HG03280 (cell line): ENCODE measurements around the gene ADARB2.
"Not testable (repeated sequence)": the region's sequence is repeated elsewhere in the genome, so short reads cannot be mapped to it uniquely, and the experiment has no call there.

Experiments used
- ATAC-seq: cut with Tn5 transposase; IDR thresholded peaks from one replicate; pipeline ENCODE4 v1.9.1; 2021; ENCODE audit warnings: mild to moderate bottlenecking, moderate library complexity; ENCODE audit not compliant: unreplicated experiment

ADARB2 gene

DNA sequence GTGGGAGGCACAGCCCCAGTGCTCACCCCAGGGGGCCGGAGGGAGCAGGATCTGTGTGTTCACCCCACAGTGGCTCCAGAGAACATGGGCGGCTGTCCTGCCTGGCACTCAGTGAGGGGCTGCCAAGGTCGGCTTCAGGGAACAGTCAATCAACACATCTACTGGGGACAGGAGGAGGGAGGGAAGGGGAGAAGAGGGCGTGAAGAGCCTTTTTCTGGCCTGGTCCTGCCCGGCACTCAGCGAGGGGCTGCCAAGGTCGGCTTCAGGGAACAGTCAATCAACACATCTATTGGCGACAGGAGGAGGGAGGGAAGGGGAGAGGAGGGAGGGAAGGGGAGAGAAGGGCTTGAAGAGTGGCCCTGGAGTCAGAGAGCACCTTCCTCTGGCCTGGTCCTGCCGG is 184.9 kb downstream of the ADARB2 start:
- ATAC-seq: no peak

DNA sequence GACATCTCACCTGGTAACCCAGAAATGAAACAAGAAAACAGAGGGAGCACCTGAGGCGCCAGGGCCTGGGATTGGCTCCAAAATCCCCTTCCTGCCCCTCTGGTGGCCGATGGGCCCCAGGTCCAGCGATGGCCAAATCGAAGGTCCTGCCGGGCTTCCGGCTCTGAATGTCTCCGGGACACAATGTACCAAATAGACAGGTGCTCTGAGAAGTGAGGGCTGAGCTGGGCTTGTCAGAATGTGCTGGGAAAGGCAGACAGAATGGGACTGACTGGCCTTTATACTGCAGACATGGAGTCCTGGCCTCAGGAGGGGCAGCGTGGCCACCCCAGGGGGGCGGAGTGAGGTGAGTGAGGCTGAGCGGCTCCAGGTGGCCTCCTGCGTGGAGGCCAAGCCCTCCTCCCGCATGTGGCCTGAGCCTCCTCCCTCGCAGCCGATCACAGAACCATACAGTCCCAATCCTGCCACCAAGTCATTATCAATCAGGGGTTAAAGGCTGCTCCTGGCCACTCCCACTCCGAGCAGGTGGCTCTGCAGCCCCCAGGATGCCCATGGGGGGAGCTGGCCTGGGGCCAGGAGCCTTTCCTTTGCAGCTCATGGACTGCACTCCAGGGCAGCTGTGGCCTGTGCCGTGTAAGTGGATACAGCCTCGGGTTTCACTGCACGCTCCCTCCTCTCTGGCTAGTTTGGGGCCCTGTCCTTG is 185.5 kb downstream of the ADARB2 start:
- no peak for ATAC-seq

DNA sequence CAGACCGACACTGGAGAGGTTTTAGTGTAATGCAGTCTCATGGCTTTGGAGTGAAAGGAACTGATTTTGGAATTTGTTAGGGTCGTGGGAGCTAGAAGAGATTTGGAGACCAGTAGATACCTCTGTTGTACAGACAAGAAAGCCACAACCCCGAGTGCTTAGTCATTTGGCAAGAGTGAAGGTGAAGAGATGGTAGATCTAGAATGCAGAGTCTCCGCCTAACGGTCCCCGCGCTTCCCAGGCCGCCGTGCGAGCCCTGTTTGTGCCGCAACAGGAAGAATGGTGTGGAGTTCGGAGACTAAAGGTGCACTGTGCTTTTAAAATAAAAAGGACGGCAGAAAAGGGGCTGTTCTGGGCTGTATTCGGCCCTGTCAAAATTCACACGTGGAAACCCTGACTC is 186.7 kb downstream of the ADARB2 start:
- ATAC-seq: no peak

DNA sequence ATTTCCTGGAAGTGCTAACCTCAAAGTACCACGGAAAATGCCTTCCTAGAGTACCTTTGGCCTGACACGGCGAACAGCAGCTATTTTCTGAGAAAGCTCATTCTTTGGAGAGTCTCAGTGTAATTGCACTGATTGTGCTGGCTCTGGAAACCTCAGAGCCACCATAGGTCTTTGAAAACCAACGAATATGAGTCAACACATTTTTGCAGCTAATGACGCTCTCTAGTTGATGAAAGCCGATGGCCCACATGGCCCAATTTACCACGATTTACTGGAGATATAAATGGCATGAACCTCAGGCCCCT is 187.1 kb downstream of the ADARB2 start:
- ATAC-seq: no peak

DNA sequence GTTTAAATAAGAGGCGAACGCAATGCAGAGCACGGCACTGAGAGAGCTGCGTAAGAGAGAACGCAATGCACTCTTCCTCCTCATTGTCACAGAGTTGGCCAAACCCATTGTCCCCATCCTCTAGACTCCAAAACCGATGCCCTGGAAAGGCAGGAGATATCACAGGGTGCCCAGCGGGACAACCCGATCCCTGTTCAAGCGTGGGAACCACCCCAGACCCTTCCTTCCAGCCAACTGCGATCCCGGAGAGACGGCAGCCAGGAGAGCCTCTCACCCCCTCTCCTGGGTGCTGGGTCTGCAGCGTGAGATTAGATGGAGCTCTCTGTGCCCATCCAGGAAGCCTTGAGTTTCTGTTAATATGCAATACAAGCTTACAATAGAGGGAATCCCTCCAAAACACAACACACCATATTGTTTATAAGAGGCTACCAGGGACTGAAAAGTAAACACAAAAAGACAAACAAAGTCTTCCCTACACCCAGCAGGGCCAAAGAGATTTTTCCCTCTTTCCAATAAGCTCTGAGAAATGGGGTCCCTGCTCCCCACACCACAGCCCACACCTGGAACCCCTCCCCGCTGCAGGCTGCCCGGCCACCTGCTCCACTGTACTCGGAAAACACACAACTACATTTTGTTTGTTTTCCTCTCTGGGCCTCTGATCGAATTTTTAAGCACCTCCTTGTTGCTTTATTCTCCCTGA is 187.6 kb downstream of the ADARB2 start:
- ATAC-seq: no peak

DNA sequence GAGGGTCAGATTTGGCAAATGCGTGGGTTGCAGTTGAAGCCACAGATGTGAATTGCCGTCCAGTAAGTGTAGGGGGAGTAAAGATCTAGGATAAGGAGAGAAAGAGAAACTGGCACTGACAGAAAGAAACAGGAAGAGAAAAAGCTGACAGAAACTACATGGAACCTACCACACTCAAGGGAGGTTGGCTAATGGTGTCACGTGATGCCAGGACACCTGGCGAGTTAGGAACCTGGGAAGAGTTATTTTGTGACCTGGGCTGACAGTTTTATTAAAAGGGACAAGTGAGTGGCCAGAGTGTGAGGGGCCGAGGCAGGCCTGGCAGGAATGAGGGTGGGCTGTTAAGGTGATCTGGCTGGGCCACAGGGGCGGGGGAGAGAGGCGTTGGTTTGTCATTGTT is 188.7 kb downstream of the ADARB2 start:
- ATAC-seq: peak; percentile 47

DNA sequence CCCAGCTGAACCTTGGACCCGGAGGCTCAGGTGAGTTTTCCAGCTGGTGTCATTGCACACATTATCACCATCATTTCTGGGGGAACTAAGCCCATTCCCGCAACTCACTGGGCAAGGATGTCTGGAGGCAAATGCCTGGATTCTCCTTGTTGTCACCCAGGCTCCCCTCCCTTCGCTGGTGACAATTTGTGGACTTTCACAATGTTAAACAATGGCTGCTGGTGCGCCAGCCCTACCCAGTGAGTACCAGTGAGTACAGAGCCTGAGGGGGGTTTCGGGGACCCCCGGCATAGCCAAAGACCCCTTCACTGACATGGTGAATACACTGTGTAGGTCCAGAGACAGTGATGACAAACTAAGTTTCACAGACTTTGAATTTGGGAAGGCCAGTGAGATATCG is 189.2 kb downstream of the ADARB2 start:
- ATAC-seq: no peak

DNA sequence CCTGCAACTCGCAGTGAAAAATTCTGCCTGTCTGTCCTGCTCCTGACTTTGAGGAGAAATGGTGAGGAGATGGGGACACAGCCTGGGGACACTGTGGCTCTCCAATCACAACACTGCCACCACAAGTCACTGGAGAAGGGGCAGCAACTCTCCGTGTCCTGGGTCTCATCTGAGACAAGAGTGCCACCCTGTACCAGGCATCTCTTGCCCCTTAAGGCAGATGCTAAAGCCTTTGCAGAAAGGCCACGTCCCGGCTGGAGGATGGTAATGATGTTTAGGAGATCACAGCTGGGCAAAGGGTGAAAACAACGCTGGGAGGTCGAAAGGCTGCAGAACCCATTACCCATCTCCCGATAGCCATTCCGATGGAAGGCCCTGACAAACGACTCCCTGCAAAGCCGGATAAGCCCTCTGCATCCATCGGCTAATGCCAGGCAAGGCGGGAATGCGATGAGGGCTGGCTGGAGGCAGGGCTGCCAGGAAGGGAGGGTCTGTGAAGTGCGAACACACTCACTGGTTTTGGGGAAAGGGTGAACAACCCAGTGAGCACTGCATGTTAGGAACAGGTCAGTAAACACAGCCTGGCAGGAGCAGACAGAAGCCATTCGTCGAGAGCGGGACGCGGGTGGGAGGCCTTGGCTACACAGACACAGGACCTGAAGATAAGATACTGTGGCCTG is 190.8 kb downstream of the ADARB2 start:
- no peak for ATAC-seq

DNA sequence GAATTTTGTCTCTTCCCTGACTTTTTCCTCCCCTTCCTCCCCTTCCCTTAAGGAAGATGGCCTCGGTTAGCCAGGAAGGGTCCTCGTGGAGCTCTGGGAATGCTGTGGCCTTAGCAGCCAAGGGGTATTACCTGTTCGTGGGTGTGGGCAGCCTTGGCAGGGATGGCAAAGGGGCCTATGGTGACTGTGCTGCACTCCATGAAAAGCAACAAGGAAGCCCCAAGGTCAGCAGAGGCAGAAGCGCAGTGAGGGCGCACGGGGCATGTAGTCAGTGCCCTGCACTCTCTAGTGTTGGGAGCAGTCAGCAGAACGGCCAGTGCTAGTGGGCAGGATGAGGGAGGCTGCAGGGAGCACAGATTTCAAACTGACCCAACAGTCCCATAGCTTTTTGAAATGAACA is 191.8 kb downstream of the ADARB2 start:
- no peak for ATAC-seq

DNA sequence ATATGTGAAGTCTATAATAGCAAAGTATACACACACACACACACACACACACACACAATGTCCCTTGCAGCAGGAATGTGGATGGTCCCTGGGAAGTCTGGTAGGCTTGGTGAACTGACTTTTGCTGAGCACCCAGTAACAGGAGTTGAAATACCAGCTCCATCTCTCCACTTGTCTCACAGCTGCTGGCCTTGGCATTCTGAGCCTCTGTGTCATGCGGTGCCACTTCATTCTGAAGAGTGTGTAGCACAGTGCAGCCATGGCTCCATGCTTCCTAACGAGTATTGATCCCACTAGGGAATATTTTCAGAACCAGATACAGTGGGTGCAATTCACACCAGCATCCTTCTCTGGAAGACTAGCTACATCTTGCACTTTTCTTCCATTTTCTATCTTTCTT is 192.4 kb downstream of the ADARB2 start:
- no peak for ATAC-seq

DNA sequence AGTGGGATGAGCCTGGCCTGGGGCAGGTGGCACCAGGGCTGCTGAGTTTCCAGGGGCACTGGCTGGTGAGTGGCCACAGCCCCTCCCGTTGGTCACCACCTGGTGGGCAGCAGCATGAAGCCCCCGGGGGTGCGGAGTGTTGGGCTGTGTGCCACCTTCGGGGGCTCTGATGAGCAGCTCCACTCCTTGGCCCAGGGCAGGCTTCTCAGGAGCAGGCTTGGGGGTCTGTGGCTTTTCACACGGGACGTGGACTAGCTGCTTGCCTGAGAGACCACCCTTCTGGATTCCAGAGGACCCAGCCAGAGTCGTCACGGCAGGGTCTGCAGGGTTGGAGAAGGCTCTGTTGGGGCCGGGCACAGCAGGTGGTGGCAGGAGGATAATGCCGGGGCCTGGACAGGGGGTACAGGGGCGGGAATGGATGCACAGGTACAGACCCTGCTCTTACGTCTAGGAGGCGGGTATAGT is 193.1 kb downstream of the ADARB2 start:
- no peak for ATAC-seq

DNA sequence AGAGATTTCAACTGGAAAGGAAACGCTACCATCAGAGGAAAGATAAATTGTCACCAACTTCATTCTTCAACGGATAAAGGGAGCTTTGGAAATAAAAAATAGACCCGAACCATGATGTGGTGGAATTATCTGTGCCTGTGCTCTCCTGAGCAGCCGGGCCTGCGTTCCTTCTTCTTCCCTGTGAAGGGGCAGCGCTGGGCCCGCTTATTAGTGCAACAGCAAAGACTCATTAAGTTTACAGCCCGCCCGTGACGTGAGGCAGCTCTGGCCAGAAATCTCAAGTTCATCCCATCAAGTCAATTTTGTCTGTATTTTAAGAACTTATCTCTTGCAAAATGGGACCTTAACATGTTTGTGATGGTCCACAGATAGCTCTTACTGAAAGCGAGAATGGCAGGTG is 193.7 kb downstream of the ADARB2 start:
- no peak for ATAC-seq

DNA sequence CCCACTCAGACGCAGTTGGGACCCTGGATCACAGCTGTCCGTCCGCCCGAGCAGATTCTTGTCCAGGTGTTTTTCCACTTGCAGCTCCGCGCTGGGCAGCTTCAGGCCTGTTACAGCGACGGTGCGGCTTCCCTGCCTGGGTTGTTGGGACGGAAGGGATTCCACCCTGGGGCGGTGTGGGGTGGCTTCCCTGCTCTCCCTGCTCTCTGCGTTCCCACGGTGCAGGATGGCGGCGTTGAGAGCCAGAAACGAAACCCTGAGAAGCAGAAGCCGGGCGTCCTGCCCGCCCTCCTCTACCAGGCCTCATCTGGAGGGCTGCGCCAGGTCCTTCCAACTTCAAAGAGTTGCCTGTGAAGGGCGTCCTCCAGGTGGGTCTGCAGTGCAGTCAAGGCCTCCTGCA is 194.4 kb downstream of the ADARB2 start:
- no peak for ATAC-seq

DNA sequence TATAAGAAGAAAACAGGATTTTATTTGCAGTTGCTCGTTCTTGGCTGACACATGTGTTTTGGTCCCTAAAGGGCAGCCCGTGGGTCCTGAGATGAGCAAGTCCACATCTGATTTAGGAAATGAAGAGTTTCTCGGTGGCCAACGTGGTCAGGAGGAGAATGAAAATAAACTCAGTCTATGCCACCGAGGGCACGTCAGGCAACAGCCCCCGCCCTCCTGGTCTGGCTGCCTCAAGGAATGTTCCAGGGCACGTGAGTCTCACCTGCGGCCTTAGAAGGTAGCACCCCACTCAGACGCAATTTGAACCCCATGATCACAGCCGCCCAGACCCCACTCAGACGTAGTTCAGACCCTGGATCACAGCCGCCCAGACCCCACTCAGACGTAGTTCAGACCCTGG is 197.2 kb downstream of the ADARB2 start:
- ATAC-seq: no peak

DNA sequence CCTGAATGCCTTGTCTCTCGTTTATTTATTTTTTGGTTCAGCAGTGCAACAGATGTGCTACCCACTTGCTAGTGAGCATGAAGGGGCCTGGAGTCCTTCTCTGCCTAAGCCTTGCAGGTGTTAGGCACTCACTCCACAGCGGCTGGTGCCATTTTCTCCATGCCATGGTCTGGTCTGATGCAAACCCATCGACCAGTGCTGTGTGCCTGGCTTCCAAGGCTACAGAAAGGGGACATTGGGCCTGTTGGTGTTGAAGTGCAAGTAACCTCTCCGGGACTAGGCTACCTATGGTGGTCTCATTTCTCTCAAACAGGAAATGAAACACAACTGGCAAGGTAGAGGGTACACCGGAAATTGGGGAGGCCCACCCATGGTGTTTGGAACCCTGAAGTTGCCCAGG is 198.1 kb downstream of the ADARB2 start:
- ATAC-seq: no peak

DNA sequence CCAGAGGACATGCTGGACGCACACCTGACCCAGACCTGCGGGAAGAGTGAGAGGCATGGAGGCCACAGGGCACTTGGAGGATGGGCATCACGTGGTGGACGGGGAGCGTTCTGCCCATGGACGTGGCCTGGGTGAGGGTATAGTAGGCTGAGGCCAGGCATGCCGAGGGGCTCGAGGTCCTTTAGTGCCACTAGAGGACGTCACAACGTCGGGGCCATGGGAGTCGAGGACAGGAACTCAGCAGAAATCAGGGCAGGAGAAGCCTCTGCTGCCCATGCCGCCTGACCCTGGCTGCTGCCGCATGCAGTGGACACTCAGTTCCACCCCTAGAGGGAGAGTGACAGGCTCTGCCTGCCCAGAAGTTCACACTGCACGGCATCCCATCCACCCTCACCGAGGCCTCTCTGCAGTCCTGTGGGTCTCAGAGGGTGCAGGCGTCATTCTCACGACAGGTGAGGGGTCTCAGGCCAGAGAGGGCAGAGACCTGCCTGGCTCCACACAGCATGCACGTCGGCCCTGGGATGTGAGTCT is 198.7 kb downstream of the ADARB2 start:
- no peak for ATAC-seq

DNA sequence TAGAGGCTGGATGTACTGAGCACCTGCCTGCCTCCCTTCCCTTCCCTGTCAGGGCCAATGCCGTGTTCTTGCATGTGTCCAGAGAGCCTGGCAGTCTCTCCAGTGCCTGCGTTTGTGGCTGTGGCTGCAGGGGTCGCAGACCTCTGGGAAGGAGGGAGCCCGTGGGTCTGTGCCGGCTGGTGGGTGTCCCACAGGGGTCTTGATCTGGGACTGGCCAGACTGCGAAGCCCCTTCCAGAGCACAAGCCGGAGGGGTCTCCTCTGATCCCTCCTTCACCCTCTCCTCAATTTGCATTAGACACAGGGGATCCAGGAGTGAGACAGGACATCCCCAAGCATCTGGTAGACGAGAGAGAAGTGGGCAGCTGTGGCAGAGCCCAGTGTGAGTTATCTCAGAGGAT is 199.2 kb downstream of the ADARB2 start:
- ATAC-seq: no peak

DNA sequence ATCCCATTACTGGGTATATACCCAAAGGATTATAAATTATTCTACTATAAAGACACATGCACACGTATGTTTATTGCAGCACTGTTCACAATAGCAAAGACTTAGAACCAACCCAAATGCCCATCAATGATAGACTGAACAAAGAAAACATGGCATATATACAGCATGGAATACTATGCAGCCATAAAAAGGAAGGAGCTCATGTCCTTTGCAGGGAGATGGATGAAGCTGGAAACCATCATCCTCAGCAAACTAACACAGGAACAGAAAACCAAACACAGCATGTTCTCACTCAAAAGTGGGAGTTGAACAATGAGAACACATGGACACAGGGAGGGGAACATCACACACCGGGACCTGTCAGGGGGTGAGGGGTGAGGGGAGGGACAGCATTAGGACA is 199.9 kb downstream of the ADARB2 start:
- ATAC-seq: not testable (repeated sequence)

DNA sequence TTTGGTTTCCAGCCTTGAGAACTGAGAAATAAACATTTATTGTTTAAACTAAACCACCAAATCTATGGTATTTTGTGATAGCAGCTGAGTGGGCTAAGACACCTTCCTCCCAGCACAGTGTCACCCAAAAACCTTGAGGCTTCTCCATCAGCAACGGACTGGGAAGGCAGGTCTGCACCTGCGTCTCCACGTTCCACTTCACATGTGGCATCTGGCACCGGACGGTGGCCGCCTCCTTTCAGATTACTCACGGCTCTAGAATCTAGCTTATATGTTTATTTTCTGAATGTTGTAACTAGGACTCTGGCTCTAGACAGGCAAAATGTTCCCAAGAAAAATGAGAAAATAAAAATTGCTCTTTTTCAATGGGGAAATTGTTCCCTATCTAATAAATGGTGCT is 201.0 kb downstream of the ADARB2 start:
- no peak for ATAC-seq

DNA sequence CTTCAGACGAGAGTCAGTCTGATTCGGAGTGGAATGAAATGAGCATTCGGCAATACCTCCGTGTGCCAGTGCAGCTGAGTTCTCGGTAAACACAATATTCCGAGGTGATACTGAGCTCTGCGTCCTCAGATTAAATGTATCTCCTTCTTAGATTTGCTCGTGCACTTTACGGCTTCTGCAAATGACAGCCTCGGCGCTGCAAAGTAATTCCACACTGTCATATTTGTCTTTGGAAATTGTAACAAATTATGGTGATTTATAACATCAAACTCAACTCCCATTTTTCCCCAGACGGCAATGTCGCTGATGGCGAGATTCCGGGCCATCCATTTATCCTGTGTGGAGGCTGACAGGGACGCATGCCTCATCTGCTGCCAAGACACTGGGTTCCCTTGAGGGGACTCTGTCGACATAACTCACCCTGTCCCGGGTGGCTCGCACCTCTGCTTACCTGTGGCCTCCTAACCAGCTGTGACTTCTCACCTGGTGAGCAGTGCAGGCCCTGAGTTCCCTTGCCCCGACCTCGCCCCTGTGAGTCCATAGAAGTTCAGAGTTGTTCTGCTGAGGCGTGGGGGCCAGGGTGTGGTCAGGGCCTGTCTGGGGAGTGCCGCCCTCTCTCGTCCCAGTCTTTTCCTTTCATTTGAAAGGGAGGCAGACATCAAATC is 201.9 kb downstream of the ADARB2 start:
- no peak for ATAC-seq

DNA sequence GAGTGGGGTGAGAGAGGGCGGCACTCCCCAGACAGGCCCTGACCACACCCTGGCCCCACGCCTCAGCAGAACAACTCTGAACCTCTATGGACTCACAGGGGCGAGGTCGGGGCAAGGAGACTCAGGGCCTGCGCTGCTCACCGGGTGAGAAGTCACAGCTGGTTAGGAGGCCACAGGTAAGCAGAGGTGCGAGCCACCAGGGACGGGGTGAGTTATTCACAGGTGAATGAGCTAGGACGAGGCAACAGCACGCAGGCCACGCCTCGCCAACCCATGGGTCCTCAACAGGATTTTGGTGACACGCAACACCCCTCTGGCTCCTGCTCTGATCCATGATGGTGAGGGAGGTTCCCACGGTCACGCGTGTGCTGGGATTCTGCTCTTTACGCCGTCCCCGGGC is 202.5 kb downstream of the ADARB2 start:
- ATAC-seq: no peak

DNA sequence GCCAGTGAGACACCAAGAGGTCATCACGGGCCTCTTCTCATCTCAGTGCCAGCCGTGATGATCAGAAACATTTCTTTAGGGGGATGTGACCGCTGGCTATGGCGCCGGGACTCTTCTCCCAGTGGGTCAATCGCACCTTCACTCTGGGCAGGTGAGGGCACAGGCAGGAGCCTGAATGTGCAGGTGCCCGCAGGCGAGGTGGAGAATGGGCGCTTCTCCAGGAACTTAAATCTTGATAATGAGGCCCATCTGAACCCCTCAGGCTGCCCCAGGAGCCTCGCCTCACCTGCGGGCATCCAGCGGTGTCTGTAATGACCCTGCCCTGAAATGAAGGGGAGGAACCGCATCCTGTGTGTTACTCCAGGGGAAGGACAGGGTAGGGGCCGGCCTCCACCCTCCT is 204.7 kb downstream of the ADARB2 start:
- no peak for ATAC-seq
